Inflammatory macrophage treated with lipopolysaccharide for 4 hours (primary cell): ENCODE measurements around the gene DNAI1.
A peak's percentile ranks its signal among the peaks of the same experiment; 100 is the strongest.
"Not testable (repeated sequence)": the region's sequence is repeated elsewhere in the genome, so short reads cannot be mapped to it uniquely, and the experiment has no call there.

Source experiments
- DNase-seq: peaks from one replicate; pipeline ENCODE4 v3.0.0-alpha.2; 2020

The DNAI1 gene

DNA sequence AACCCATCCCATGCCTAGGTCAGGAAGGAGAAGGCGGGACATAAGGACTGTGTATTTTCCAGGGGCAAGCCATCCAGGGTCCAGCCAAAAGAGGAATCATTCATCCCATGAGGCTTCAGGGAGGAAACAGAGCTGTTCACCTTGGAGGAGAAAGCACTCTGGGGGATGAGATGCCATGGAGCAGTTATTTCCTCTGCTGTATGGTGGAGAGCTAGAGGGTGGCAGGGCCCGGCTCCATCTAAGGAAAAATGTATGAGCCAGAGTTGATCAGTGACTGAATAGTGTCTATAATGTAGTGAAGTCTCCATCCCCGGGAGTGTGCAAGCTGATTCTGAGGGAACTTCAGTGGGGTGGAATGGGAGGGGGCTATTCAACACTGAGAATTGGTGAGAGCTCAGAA lies 56.2 kb downstream of the DNAI1 start:
- DNase-seq, result no peak

- no peak for DNase-seq
These were observed 57.4 kb downstream of the DNAI1 start for GRCh38 chr9:34515959-34516358.

- no peak for DNase-seq
These were observed 58.6 kb downstream of the DNAI1 start for GRCh38 chr9:34517185-34517584.

GRCh38 chr9:34518110-34518616 lies 59.6 kb downstream of the DNAI1 start:
- DNase-seq, result no peak

GRCh38 chr9:34518896-34519295 lies 60.3 kb downstream of the DNAI1 start:
- peak; percentile 10 for DNase-seq

- no peak for DNase-seq
These were observed 60.9 kb downstream of the DNAI1 start for GRCh38 chr9:34519321-34520020.

DNA sequence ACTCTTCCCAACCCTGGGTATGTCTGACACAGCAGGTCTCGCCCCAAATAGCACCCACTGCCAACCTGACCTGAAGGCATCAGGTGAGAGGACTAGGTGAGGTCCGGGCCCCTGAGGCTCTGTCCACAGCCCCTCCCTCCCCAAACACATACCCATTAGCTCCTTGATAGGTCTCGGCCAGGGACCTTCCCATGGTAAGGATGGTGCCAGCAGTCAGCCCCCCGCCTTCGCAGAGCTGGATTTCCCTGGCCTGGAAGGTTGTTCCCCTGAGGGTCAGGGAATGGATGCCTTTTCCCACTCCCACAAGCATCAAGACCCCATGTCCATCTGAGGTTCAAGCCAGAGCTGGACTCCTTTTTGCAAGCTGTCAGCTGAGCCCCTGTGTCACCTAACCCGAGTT lies 61.5 kb downstream of the DNAI1 start:
- DNase-seq, result no peak

GRCh38 chr9:34520505-34521385 lies 62.1 kb downstream of the DNAI1 start:
- no peak for DNase-seq

DNA sequence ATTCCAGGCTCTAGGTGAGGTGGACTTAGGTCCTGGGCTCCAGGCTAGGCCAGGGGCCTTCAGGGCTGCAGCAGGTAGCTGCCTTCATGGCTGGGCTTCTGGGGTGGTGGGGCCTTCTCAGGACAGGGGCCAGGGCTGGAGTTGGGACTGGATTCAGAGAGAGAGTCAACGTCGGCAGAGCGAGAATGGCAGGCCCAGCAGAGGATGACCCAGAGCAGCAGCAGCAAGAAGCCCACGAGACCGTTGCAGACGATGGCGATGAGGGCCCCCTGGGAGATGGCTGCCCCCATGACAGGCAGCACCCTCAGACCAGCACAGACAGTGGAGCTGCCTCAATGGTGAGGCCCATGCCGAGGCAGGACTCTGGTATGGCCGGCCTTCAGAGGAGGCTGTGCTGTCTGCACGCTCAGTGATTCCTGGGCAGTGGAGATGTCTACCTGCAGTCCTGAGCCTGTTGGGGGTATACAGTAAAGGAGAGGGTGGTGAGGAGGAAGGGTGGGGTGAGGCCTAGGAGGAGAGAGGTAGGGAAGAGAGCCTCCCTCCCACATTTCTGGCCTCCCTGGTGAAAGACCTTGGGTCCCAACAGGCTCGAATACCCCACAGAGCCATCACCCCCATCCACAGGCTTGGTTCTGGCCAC lies 62.9 kb downstream of the DNAI1 start:
- DNase-seq, result no peak

- no peak for DNase-seq
These were observed 63.7 kb downstream of the DNAI1 start for GRCh38 chr9:34522091-34522887.

- DNase-seq, result peak; percentile 86
These were observed 64.6 kb downstream of the DNAI1 start, which contains the start of gene ENHO for GRCh38 chr9:34522971-34523797. ENHO (minus strand) TSS chr9:34522990; CDS start chr9:34521695, 1,295 bp downstream.

GRCh38 chr9:34524349-34524748 lies 65.7 kb downstream of the DNAI1 start:
- DNase-seq, result no peak

GRCh38 chr9:34526026-34526425 lies 67.4 kb downstream of the DNAI1 start:
- no peak for DNase-seq

GRCh38 chr9:34532041-34532440 lies 73.4 kb downstream of the DNAI1 start:
- DNase-seq, result not testable (repeated sequence)

GRCh38 chr9:34536685-34537084 lies 78.1 kb downstream of the DNAI1 start:
- no peak for DNase-seq

- DNase-seq, result no peak
These were observed 82.2 kb downstream of the DNAI1 start for GRCh38 chr9:34540827-34541226.

DNA sequence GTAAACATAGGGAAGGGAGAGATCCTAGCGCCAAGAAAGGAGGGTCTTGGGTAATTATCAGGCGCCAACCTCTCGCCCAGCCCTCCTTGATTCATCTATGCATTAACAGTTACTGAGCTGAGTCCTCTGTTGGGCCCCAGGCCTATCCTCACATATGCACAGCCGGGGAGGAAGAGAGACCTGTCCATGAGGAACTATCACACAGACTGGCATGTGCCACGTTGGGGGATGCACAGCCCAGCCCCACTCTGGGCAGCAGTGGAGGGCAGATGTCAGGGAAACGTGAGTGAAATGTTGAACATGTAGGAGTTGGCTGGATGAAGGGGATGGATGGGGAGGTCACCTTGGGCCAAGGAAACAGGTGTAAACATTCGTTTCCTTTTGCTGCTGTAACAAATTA lies 82.9 kb downstream of the DNAI1 start:
- DNase-seq, result no peak

GRCh38 chr9:34544035-34544434 lies 85.4 kb downstream of the DNAI1 start:
- DNase-seq, result no peak

DNA sequence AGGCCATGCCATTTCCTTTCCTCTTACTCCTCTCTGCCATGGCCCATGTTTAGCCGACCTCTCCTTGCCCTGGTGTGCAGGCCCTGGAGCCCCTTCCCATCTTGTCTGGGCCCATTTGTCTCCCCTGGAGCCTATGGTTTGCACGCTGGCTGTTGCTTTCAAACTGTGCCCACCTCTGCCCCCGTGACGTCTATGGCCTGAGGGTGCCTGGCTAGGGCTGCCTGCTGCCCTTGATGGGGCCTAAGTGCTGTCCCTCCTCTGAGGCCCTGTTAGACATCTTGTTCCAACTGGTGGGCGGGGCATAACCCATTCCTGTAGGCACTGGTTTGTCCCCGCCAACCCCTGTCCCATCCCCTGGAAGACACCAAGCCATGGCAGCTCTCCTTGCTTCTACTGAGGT lies 86.9 kb downstream of the DNAI1 start:
- no peak for DNase-seq

DNA sequence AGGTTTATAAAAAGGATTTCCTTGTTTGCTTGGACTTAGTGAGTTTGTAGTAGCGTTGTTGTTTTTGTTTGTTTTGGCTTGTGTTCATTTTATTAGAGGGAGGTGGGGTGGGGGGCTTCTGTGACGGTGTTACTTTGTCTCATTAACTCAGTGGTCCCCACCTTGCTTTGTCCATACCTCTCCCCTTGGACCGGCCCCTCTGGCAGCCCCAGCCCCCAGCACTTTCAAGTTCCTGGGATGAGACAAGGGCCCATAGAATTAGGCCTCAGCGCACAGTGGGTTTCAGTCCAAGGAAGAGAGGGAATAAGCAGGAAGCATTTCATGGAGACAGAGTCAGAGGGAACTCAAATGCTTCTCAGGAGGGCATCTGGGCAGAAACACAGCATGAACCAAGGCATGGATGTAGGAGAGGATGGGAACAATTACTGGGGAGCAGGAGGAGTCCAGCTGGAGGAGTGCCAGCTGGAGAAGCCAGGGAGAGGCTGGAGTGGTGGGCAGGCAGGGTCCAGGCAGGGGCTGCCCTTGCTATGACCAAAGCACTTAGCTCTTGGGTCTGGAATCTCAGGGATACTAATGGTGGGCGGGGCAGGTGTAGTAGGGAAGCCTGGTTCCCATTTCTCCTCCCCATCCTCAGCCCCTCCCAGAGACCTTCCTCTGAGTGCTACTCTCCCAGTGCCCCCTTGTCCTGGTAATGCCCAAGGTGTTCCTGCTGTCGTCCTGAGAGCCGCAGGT lies 87.7 kb downstream of the DNAI1 start:
- no peak for DNase-seq
